Measurements from ENCODE around the gene TTC13. TPM values are rescaled to one million over a fixed set of nuclear protein-coding genes. Genes with fewer than 3 reads are reported as not detected.
A peak's percentile ranks its signal among the peaks of the same experiment; 100 is the strongest.

The TTC13 gene
- total RNA-seq, 2 donors from 2014 or later: 28.0 to 47.0 TPM

DNA sequence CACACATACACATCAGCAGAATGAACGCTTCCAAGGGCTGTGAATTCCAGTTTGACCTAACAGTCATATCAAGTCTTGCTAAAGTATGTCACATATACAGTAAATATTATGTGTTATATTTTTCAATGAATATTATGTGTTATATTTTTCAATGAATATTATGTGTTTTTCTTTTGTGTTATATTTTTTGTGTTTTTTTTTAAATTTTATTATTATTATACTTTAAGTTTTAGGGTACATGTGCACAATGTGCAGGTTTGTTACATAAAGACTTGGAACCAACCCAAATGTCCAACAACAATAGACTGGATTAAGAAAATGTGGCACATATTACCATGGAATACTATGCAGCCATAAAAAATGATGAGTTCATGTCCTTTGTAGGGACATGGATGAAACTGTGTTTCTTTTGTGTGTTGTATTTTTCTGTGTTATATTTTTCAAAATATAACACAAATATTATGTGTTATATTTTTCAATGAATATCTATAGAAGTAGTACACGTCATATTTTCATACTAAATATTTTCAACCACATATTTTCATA, 35.5 kb downstream of the TTC13 start:
- H3K27ac ChIP-seq: no peak overlapping the region
- no peak for DNase-seq
- no peaks in the 10 kb centered on the region for H3K36me3 ChIP-seq
- no peak overlapping the region for H3K4me3 ChIP-seq
- H3K9me3 ChIP-seq: no peaks in the 10 kb centered on the region
- TF ChIP-seq CTCF (IDR thresholded peaks at IDR 0.05): no peak
- no peaks in the 10 kb centered on the region for H3K27me3 ChIP-seq
- H3K9ac ChIP-seq (ENCODE audit: low read depth in 2 of 2, low read length in 2 of 2): no peak overlapping the region
- intact Hi-C loops (cut with DNase I): no loop called here
- H3K4me1 ChIP-seq: no peaks in the 10 kb centered on the region

GRCh38 chr1:230940848-230941247, 37.8 kb downstream of the TTC13 start:
- no peak for DNase-seq
- Histone ChIP-seq H3K4me1 (no peaks in the 10 kb centered on the region), H3K27ac (no peak overlapping the region), H3K4me3 (no peak overlapping the region), H3K36me3 (no peaks in the 10 kb centered on the region), H3K9me3 (no peaks in the 10 kb centered on the region), H3K27me3 (no peaks in the 10 kb centered on the region), H3K9ac (ENCODE audit: low read depth in 2 of 2, low read length in 2 of 2) (no peak overlapping the region)
- intact Hi-C loops (cut with DNase I): no loop called here
- TF ChIP-seq CTCF (IDR thresholded peaks at IDR 0.05): no peak

DNA sequence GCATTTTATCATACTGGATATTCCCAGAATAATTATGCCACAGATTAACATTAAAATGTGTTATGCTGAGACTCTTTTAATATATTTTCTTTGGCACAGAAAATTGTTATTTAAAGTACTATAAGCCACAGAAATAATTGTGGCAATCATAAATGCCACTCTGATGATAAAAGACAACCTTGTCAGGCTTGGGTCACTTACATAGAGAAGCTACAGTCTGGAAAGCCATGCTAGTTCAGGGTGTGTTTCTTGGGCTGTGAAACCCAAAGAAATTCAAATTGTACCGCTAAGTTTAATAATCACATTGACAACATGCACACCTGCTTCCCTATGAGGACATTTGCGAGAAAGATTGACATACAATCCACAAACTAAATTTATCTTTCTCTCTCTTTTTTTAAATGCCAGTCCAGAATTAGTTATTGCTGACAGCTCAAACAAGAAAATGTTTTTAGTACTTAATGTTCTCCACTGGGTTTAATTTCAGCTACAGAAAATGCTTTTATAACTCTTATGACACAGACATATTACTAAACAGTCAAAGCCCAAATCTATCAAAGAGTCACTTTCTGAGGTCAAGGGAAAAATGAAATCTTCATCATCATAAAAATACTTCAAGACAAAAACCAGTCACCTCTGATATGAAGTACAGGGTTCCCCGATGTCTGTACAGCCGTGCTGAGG, 38.7 kb downstream of the TTC13 start:
- intact Hi-C loops (cut with DNase I): no loop called here
- no peaks in the 10 kb centered on the region for H3K36me3 ChIP-seq

GRCh38 chr1:230938924-230939368, 39.7 kb downstream of the TTC13 start:
- no peaks in the 10 kb centered on the region for H3K4me1 ChIP-seq
- DNase-seq: peak; percentile 44
- no peaks in the 10 kb centered on the region for H3K27me3 ChIP-seq
- H3K9me3 ChIP-seq: no peaks in the 10 kb centered on the region
- no peak overlapping the region for H3K4me3 ChIP-seq
- H3K27ac ChIP-seq: no peak overlapping the region
- H3K9ac ChIP-seq (ENCODE audit: low read depth in 2 of 2, low read length in 2 of 2): no peak overlapping the region
- H3K36me3 ChIP-seq: no peaks in the 10 kb centered on the region
- intact Hi-C loops (cut with DNase I): no loop called here
- TF ChIP-seq CTCF (IDR thresholded peaks at IDR 0.05): no peak

More for the DNA sequence above, 38.7 kb downstream of the TTC13 start:
- no peak for DNase-seq
- no peak overlapping the region for H3K9ac ChIP-seq (ENCODE audit: low read depth in 2 of 2, low read length in 2 of 2)
- no peak overlapping the region for H3K4me3 ChIP-seq
- no peaks in the 10 kb centered on the region for H3K27me3 ChIP-seq
- H3K4me1 ChIP-seq: no peaks in the 10 kb centered on the region
- H3K9me3 ChIP-seq: no peaks in the 10 kb centered on the region
- H3K27ac ChIP-seq: no peak overlapping the region
- no peak for TF ChIP-seq CTCF (IDR thresholded peaks at IDR 0.05)

- TF ChIP-seq CTCF (IDR thresholded peaks at IDR 0.05): no peak
- Histone ChIP-seq H3K27me3 (no peaks in the 10 kb centered on the region), H3K36me3 (no peaks in the 10 kb centered on the region), H3K27ac (no peak overlapping the region), H3K4me1 (no peaks in the 10 kb centered on the region), H3K9ac (ENCODE audit: low read depth in 2 of 2, low read length in 2 of 2) (no peak overlapping the region), H3K9me3 (no peaks in the 10 kb centered on the region), H3K4me3 (no peak overlapping the region)
- intact Hi-C loops (cut with DNase I): no loop called here
- no peak for DNase-seq
These were observed 41.3 kb downstream of the TTC13 start for GRCh38 chr1:230937371-230937770.

Data from colonic mucosa (tissue), 4 donors.